ENCODE data around the gene BCL11A.

The BCL11A gene

GRCh38 chr2:60507211-60507965 is 46.1 kb downstream of the BCL11A start:
- H3K4me3 ChIP-seq (replicated peaks; ENCODE audit: low read depth, low read length), result no peak overlapping the region
- TF ChIP-seq, protein P1, sequence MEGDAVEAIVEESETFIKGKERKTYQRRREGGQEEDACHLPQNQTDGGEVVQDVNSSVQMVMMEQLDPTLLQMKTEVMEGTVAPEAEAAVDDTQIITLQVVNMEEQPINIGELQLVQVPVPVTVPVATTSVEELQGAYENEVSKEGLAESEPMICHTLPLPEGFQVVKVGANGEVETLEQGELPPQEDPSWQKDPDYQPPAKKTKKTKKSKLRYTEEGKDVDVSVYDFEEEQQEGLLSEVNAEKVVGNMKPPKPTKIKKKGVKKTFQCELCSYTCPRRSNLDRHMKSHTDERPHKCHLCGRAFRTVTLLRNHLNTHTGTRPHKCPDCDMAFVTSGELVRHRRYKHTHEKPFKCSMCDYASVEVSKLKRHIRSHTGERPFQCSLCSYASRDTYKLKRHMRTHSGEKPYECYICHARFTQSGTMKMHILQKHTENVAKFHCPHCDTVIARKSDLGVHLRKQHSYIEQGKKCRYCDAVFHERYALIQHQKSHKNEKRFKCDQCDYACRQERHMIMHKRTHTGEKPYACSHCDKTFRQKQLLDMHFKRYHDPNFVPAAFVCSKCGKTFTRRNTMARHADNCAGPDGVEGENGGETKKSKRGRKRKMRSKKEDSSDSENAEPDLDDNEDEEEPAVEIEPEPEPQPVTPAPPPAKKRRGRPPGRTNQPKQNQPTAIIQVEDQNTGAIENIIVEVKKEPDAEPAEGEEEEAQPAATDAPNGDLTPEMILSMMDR (IDR thresholded peaks at IDR 0.05; ENCODE audit: low read depth, low read length, missing control alignments), result no peak
- DNase-seq (ENCODE audit: extremely low read depth, low read depth), result no peak

DNA sequence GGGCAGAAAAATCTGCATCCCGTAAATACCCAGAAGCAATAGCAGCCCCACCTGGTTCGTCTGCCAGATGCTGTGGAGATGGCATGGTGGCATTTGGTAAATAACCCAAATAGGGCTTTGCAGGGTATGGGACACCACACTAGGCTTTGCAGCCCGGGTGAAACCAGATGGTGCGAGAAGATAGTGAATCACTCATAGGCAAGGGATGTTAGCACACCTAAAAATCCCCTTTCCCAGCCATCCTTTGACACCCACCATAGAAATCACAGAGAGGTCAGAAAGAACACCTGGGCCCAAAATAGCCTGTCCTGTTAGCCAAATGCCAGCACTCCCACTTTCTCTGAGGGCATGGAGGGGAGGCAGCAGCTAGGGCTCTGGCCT is 47.6 kb downstream of the BCL11A start:
- DNase-seq (ENCODE audit: extremely low read depth, low read depth), result no peak
- H3K4me3 ChIP-seq (replicated peaks; ENCODE audit: low read depth, low read length), result no peak overlapping the region
- TF ChIP-seq, protein P1 (IDR thresholded peaks at IDR 0.05; ENCODE audit: low read depth, low read length, missing control alignments), result no peak

DNA sequence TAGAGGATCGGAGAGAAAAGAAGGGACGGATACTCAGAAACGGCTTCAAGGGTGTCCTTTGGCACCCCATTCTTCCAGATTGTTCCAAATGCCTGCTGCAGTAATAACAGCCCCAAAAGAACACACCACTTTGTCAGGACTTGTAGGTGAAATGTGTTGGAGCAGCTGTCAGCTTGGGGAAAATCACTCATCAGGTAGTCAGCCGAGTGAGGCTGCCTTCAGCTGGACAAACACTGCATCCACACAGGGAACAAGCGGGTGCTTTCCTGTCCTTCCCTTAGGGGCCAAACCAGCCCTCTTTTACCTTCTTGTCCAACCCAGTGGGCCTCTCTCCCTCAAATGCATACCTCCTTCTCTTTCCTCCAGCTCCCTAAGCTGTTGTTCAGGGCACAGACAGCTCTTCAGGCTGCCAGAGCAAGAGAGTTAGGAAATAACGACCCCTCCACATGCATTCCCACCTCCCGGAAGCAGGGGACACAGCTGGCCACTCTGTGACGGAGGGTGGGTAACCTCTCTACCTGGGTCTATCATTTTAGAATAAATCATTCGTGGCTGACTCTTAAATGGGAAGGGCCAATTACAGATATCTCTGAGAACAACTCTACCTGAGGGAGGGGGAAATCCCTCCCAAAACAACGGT is 48.1 kb downstream of the BCL11A start:
- DNase-seq (ENCODE audit: extremely low read depth, low read depth), result no peak
- no peak overlapping the region for H3K4me3 ChIP-seq (replicated peaks; ENCODE audit: low read depth, low read length)

GRCh38 chr2:60504049-60504448 is 49.4 kb downstream of the BCL11A start:
- TF ChIP-seq, protein P1 (IDR thresholded peaks at IDR 0.05; ENCODE audit: low read depth, low read length, missing control alignments), result no peak
- DNase-seq (ENCODE audit: extremely low read depth, low read depth), result no peak
- no peak overlapping the region for H3K4me3 ChIP-seq (replicated peaks; ENCODE audit: low read depth, low read length)

More for the DNA sequence above, 48.1 kb downstream of the BCL11A start:
- TF ChIP-seq, protein P1 (IDR thresholded peaks at IDR 0.05; ENCODE audit: low read depth, low read length, missing control alignments), result no peak

GRCh38 chr2:60502144-60502543 is 51.3 kb downstream of the BCL11A start:
- no peak overlapping the region for H3K4me3 ChIP-seq (replicated peaks; ENCODE audit: low read depth, low read length)
- TF ChIP-seq, protein P1 (IDR thresholded peaks at IDR 0.05; ENCODE audit: low read depth, low read length, missing control alignments), result no peak
- no peak for DNase-seq (ENCODE audit: extremely low read depth, low read depth)

- TF ChIP-seq, protein P1 (IDR thresholded peaks at IDR 0.05; ENCODE audit: low read depth, low read length, missing control alignments), result no peak
- H3K4me3 ChIP-seq (replicated peaks; ENCODE audit: low read depth, low read length), result no peak overlapping the region
- DNase-seq (ENCODE audit: extremely low read depth, low read depth), result no peak
Observed at GRCh38 chr2:60500861-60501260, 52.6 kb downstream of the BCL11A start.
